ENCODE data around the gene LRFN4. TPM values are rescaled to one million over a fixed set of nuclear protein-coding genes. Genes with fewer than 3 reads are reported as not detected.

Gene LRFN4
- total RNA-seq, 3 donors from 2014 or later: 20.3 to 29.1 (median 27.8) TPM

DNA sequence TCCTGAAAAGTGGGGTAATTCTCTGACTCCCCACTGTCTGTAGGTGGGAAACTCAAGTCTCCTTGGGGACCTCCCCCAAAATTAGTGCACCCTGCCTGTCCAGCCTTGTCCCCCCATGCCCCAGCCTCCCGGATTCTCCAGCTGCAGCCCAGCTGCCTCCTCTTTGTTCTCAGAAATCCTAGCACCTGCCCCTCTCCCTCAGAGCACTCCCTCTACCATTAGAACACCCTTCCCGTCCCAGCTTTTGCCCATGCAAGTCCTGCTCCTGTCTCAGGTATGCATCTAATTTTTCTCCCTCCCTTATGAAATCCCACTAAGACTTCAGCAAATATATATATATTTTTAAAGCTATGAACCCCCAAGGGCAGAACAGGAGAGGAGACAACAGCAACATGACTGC is 37.3 kb downstream of the LRFN4 start:
- no peaks in the 10 kb centered on the region for H3K9me3 ChIP-seq
- no peaks in the 10 kb centered on the region for H3K36me3 ChIP-seq (ENCODE audit: low read depth)
- H3K4me3 ChIP-seq: no peak overlapping the region
- no peak for TF ChIP-seq CTCF (IDR thresholded peaks at IDR 0.05)
- peak in 1 of 3 donors; percentile 10 for DNase-seq
- no peaks in the 10 kb centered on the region for H3K4me1 ChIP-seq (ENCODE audit: low read depth)
- ATAC-seq: no peak
- intact Hi-C loops (cut with DNase I, micrococcal nuclease): no loop called here

GRCh38 chr11:66901964-66902390 is 45.1 kb downstream of the LRFN4 start:
- TF ChIP-seq CTCF (IDR thresholded peaks at IDR 0.05): no peak
- no peak for DNase-seq
- H3K4me1 ChIP-seq (ENCODE audit: low read depth): no peaks in the 10 kb centered on the region
- H3K4me3 ChIP-seq: no peak overlapping the region
- H3K9me3 ChIP-seq: no peaks in the 10 kb centered on the region
- H3K36me3 ChIP-seq (ENCODE audit: low read depth): no peaks in the 10 kb centered on the region
- intact Hi-C loops (cut with DNase I, micrococcal nuclease): no loop called here
- peak; percentile 59 for ATAC-seq

GRCh38 chr11:66902486-66903177 is 45.8 kb downstream of the LRFN4 start:
- H3K36me3 ChIP-seq (ENCODE audit: low read depth): no peaks in the 10 kb centered on the region
- DNase-seq (no peak), ATAC-seq (no peak)
- H3K4me3 ChIP-seq: no peak overlapping the region
- intact Hi-C loops (cut with DNase I, micrococcal nuclease): no loop called here
- no peaks in the 10 kb centered on the region for H3K9me3 ChIP-seq
- H3K4me1 ChIP-seq (ENCODE audit: low read depth): no peaks in the 10 kb centered on the region
- TF ChIP-seq CTCF (IDR thresholded peaks at IDR 0.05): no peak

- no peak for TF ChIP-seq CTCF (IDR thresholded peaks at IDR 0.05)
- DNase-seq (peak in 2 of 3 donors; percentile 62 to 65), ATAC-seq (peak; percentile 87)
- Histone ChIP-seq H3K4me3 (no peak overlapping the region), H3K36me3 (ENCODE audit: low read depth) (no peaks in the 10 kb centered on the region), H3K4me1 (ENCODE audit: low read depth) (no peaks in the 10 kb centered on the region), H3K9me3 (no peaks in the 10 kb centered on the region)
- intact Hi-C loops (cut with DNase I, micrococcal nuclease): no loop called here
Observed at GRCh38 chr11:66904055-66904454, 47.2 kb downstream of the LRFN4 start.

- Histone ChIP-seq H3K36me3 (ENCODE audit: low read depth) (no peaks in the 10 kb centered on the region), H3K4me1 (ENCODE audit: low read depth) (no peaks in the 10 kb centered on the region), H3K9me3 (no peaks in the 10 kb centered on the region), H3K4me3 (no peak overlapping the region)
- no peak for TF ChIP-seq CTCF (IDR thresholded peaks at IDR 0.05)
- DNase-seq (no peak), ATAC-seq (no peak)
- intact Hi-C loops (cut with DNase I, micrococcal nuclease): no loop called here
Observed at GRCh38 chr11:66904561-66904960, 47.7 kb downstream of the LRFN4 start.
